WTC11 (cell line): ENCODE measurements around the gene TSACC. TPM values are rescaled to one million over a fixed set of nuclear protein-coding genes. Genes with fewer than 3 reads are reported as not detected.

ENCODE experiments used
- ATAC-seq: fragments of 200-7000 bp; cut with Tn5 transposase; 2 replicates; pipeline ENCODE4 v1.10.0; 2021; ENCODE audit warnings: mild to moderate bottlenecking, moderate library complexity
- CTCF ChIA-PET: fragments of 300-600 bp; sonication (Branson Sonifier 250); formaldehyde crosslinking; loops from one replicate; lab custom pipeline; 2021; ENCODE audit warnings: antibody characterized with exemption; lab: Charles Lee
- POLR2A ChIA-PET: fragments of 350-600 bp; sonication (Branson Sonifier 250); formaldehyde crosslinking; loops from one replicate; lab custom pipeline; 2021; ENCODE audit warnings: antibody characterized with exemption; lab: Charles Lee
- DNase-seq: peaks from one replicate; pipeline ENCODE4 v3.0.0; 2021; ENCODE audit warnings: low spot score
- H3K27ac Mint-ChIP-seq: 2 replicates; pipeline ENCODE4 v1.8.0; 2021; ENCODE audit warnings: mixed read lengths
- H3K27me3 Mint-ChIP-seq: 2 replicates; pipeline ENCODE4 v1.8.0; 2021; ENCODE audit warnings: low read depth, mild to moderate bottlenecking, moderate library complexity, mixed read lengths
- H3K36me3 Mint-ChIP-seq: 2 replicates; pipeline ENCODE4 v1.8.0; 2021; ENCODE audit warnings: mixed read lengths
- H3K4me1 Mint-ChIP-seq: 2 replicates; pipeline ENCODE4 v1.8.0; 2022; ENCODE audit warnings: mixed read lengths
- H3K4me3 Mint-ChIP-seq: 2 replicates; pipeline ENCODE4 v1.8.0; 2021; ENCODE audit warnings: mild to moderate bottlenecking, moderate library complexity, mixed read lengths
- H3K9me3 Mint-ChIP-seq: 2 replicates; pipeline ENCODE4 v1.8.0; 2021; ENCODE audit warnings: mixed read lengths
- CBFB ChIP-seq: sonication (generic); formaldehyde crosslinking; IDR thresholded peaks from 2 replicates; pipeline ENCODE4 v1.8.1; 2022; ENCODE audit warnings: mild to moderate bottlenecking, low read depth, missing genetic modification reagents
- E2F4 ChIP-seq: sonication (generic); formaldehyde crosslinking; IDR thresholded peaks from 2 replicates; pipeline ENCODE4 v1.8.1; 2022; ENCODE audit warnings: low read depth, mild to moderate bottlenecking, moderate library complexity, missing genetic modification reagents, borderline replicate concordance
- NFATC4 ChIP-seq: fragments of 250-450 bp; sonication (Bioruptor Pico); IDR thresholded peaks from 2 replicates; pipeline ENCODE4 v1.9.0; 2021; ENCODE audit warnings: mild to moderate bottlenecking
- NR3C1 ChIP-seq: sonication (generic); formaldehyde crosslinking; conservative IDR thresholded peaks from 2 replicates; pipeline ENCODE4 v1.8.1; 2023; ENCODE audit warnings: low read depth, mild to moderate bottlenecking, missing genetic modification reagents
- SP1 ChIP-seq: sonication (generic); formaldehyde crosslinking; conservative IDR thresholded peaks from 2 replicates; pipeline ENCODE4 v1.8.1; 2022; ENCODE audit warnings: missing genetic modification reagents
- STAT6 ChIP-seq: sonication (generic); formaldehyde crosslinking; conservative IDR thresholded peaks from 2 replicates; pipeline ENCODE4 v1.8.1; 2023; ENCODE audit warnings: mild to moderate bottlenecking, low read depth, missing genetic modification reagents, moderate library complexity
- ZBTB21 ChIP-seq: sonication (generic); formaldehyde crosslinking; IDR thresholded peaks from 2 replicates; pipeline ENCODE4 v1.8.1; 2023; ENCODE audit warnings: mild to moderate bottlenecking, missing genetic modification reagents, borderline replicate concordance
- ZNF121 ChIP-seq: sonication (generic); formaldehyde crosslinking; IDR thresholded peaks from 2 replicates; pipeline ENCODE4 v1.8.0; 2023; ENCODE audit warnings: missing genetic modification reagents
- ZNF532 ChIP-seq: fragments of 250-450 bp; sonication (Bioruptor Pico); IDR thresholded peaks from 2 replicates; pipeline ENCODE4 v1.9.0; 2021; ENCODE audit warnings: mild to moderate bottlenecking, borderline replicate concordance
- total RNA-seq: library from RNA; stranded (reverse); gene quantifications from 3 replicates; pipeline ENCODE4 v1.2.3, GENCODE V29; 2021
- TF ChIP-seq, protein P1 (sequence below): fragments of 250-450 bp; sonication (Bioruptor Pico); IDR thresholded peaks from 2 replicates; pipeline ENCODE4 v1.9.0; 2021; ENCODE audit warnings: moderate library complexity, mild to moderate bottlenecking, inconsistent platforms, borderline replicate concordance
- TF ChIP-seq, protein P2 (sequence below): sonication (generic); formaldehyde crosslinking; IDR thresholded peaks from 2 replicates; pipeline ENCODE4 v1.8.1; 2022; ENCODE audit warnings: low read depth, missing genetic modification reagents, borderline replicate concordance
- TF ChIP-seq, protein P3 (sequence below): fragments of 250-450 bp; sonication (Bioruptor Pico); conservative IDR thresholded peaks from 2 replicates; pipeline ENCODE4 v1.9.0; 2021; ENCODE audit warnings: mild to moderate bottlenecking
- TF ChIP-seq, protein P4 (sequence below): sonication (generic); formaldehyde crosslinking; IDR thresholded peaks from 2 replicates; pipeline ENCODE4 v1.8.1; 2023; ENCODE audit warnings: mild to moderate bottlenecking, missing genetic modification reagents
- TF ChIP-seq, protein P5 (sequence below): sonication (generic); formaldehyde crosslinking; IDR thresholded peaks from 2 replicates; pipeline ENCODE4 v1.8.1; 2023; ENCODE audit warnings: mild to moderate bottlenecking, missing genetic modification reagents, moderate library complexity
- TF ChIP-seq, protein P6 (sequence below): sonication (generic); formaldehyde crosslinking; IDR thresholded peaks from 2 replicates; pipeline ENCODE4 v1.8.0; 2022; ENCODE audit warnings: missing genetic modification reagents

The TSACC gene
- total RNA-seq, 1 experiment from 2014 or later: 1.8 TPM

DNA sequence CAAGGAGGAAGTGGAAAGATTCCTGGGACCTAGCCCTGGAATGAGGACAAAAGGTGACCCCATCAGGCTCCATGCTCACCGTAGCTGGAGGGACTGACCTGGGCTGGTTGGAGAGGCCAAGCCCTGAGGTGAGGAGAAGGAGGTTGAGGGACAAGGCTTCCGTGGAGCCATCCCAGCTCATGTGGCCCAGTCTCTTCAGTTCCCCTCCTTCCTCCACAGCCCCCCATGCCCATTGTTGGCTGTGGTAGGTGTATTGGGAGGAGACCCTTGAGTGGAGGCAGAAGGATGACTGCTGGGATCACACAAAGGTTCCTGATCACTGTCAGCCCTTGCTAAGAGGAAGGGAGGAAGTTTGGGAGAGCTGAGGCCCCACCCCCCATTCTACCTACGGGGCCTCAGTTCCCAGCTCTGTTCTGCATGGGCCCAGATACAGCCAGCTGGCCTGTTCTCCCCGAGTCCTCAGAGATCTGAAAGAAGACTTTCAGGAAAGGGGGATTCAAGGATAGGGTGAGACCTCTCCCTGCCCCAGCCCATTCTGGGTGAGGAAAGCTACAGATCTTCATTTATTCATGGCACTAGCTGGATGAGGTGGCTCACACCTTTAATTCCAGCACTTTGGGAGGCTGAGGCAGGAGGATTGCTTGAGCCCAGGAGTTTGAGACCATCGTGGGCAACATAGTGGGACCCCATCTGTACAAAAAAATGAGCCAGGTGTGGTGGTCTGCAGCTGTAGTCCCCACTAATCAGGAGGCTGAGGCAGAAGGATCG is 48.0 kb downstream of the TSACC start:
- Mint-ChIP-seq H3K4me1 (peaks cover 40% of the 10 kb centered on the region), H3K4me3 (no peak overlapping the region), H3K27ac (no peak overlapping the region), H3K27me3 (peaks cover 54% of the 10 kb centered on the region), H3K9me3 (no peaks in the 10 kb centered on the region), H3K36me3 (no peaks in the 10 kb centered on the region)
- DNase-seq (no peak), ATAC-seq (no peak)
- ChIA-PET POLR2A (interaction anchor here (0.6 to 1.3 kb wide), 6 partner anchors 15 to 59 kb away, joined by 3 to 8 read pairs (median 4); no protein-coding TSS in a partner anchor), CTCF (interaction anchor here (0.6 to 10.7 kb wide), 64 partner anchors 12 to 1518 kb away, joined by 3 to 401 read pairs (median 5); partner anchors contain the start of genes BCAN, CCT3, GPATCH4 and HAPLN2)
- TF ChIP-seq, protein P1, sequence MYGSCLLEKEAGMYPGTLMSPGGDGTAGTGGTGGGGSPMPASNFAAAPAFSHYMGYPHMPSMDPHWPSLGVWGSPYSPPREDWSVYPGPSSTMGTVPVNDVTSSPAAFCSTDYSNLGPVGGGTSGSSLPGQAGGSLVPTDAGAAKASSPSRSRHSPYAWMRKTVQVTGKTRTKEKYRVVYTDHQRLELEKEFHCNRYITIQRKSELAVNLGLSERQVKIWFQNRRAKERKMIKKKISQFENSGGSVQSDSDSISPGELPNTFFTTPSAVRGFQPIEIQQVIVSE: no peak
- TF ChIP-seq NR3C1 (CRISPR knock-in tag): no peak
- TF ChIP-seq SP1 (CRISPR knock-in tag): no peak
- TF ChIP-seq ZNF121: no peak
- no peak for TF ChIP-seq STAT6
- no peak for TF ChIP-seq CBFB
- TF ChIP-seq, protein P2, sequence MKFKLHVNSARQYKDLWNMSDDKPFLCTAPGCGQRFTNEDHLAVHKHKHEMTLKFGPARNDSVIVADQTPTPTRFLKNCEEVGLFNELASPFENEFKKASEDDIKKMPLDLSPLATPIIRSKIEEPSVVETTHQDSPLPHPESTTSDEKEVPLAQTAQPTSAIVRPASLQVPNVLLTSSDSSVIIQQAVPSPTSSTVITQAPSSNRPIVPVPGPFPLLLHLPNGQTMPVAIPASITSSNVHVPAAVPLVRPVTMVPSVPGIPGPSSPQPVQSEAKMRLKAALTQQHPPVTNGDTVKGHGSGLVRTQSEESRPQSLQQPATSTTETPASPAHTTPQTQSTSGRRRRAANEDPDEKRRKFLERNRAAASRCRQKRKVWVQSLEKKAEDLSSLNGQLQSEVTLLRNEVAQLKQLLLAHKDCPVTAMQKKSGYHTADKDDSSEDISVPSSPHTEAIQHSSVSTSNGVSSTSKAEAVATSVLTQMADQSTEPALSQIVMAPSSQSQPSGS (CRISPR knock-in tag): no peak
- no peak for TF ChIP-seq NFATC4 (CRISPR knock-in tag)
- TF ChIP-seq, protein P3, sequence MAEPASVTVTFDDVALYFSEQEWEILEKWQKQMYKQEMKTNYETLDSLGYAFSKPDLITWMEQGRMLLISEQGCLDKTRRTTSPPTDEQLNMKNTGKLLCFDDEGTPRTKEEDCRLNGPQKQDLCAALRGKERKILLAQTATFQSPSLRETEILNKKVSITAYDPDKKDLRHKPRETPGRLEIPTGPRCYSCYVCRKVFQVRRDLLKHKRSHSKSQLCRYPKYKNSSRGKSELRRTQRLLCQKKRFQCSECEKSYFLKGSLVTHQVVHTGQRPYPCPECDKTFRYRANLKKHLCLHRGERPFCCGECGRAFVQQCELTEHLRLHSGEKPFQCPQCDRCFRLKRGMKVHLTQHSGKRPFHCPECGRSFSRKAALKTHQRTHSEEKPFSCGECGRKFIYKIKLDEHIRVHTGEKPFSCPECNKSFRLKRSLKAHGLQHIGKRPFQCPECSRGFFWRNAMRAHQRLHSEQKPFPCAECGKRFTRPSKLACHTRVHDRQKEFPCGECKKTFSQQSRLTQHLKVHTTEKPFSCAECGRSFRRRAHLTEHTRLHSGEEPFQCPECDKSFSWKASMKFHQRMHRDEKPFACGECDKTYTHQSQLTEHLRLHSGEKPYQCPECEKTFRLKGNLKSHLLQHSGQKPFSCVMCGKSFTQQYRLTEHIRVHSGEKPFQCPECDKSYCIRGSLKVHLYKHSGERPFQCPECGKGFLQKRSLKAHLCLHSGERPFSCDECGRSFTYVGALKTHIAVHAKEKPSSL (CRISPR knock-in tag): no peak
- no peak for TF ChIP-seq ZNF532 (CRISPR knock-in tag)
- TF ChIP-seq, protein P4, sequence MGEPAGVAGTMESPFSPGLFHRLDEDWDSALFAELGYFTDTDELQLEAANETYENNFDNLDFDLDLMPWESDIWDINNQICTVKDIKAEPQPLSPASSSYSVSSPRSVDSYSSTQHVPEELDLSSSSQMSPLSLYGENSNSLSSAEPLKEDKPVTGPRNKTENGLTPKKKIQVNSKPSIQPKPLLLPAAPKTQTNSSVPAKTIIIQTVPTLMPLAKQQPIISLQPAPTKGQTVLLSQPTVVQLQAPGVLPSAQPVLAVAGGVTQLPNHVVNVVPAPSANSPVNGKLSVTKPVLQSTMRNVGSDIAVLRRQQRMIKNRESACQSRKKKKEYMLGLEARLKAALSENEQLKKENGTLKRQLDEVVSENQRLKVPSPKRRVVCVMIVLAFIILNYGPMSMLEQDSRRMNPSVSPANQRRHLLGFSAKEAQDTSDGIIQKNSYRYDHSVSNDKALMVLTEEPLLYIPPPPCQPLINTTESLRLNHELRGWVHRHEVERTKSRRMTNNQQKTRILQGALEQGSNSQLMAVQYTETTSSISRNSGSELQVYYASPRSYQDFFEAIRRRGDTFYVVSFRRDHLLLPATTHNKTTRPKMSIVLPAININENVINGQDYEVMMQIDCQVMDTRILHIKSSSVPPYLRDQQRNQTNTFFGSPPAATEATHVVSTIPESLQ (CRISPR knock-in tag): no peak
- TF ChIP-seq, protein P5, sequence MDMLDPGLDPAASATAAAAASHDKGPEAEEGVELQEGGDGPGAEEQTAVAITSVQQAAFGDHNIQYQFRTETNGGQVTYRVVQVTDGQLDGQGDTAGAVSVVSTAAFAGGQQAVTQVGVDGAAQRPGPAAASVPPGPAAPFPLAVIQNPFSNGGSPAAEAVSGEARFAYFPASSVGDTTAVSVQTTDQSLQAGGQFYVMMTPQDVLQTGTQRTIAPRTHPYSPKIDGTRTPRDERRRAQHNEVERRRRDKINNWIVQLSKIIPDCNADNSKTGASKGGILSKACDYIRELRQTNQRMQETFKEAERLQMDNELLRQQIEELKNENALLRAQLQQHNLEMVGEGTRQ: no peak
- TF ChIP-seq, protein P6, sequence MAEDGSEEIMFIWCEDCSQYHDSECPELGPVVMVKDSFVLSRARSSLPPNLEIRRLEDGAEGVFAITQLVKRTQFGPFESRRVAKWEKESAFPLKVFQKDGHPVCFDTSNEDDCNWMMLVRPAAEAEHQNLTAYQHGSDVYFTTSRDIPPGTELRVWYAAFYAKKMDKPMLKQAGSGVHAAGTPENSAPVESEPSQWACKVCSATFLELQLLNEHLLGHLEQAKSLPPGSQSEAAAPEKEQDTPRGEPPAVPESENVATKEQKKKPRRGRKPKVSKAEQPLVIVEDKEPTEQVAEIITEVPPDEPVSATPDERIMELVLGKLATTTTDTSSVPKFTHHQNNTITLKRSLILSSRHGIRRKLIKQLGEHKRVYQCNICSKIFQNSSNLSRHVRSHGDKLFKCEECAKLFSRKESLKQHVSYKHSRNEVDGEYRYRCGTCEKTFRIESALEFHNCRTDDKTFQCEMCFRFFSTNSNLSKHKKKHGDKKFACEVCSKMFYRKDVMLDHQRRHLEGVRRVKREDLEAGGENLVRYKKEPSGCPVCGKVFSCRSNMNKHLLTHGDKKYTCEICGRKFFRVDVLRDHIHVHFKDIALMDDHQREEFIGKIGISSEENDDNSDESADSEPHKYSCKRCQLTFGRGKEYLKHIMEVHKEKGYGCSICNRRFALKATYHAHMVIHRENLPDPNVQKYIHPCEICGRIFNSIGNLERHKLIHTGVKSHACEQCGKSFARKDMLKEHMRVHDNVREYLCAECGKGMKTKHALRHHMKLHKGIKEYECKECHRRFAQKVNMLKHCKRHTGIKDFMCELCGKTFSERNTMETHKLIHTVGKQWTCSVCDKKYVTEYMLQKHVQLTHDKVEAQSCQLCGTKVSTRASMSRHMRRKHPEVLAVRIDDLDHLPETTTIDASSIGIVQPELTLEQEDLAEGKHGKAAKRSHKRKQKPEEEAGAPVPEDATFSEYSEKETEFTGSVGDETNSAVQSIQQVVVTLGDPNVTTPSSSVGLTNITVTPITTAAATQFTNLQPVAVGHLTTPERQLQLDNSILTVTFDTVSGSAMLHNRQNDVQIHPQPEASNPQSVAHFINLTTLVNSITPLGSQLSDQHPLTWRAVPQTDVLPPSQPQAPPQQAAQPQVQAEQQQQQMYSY (CRISPR knock-in tag): no peak
- TF ChIP-seq E2F4: no peak
- no peak for TF ChIP-seq ZBTB21
